ENCODE results near the gene FIGLA. TPM values are rescaled to one million over a fixed set of nuclear protein-coding genes. Genes with fewer than 3 reads are reported as not detected.
"Not testable (repeated sequence)": the region's sequence is repeated elsewhere in the genome, so short reads cannot be mapped to it uniquely, and the experiment has no call there.

The FIGLA gene
- total RNA-seq, 1 donor from 2014 or later, result not detected

DNA sequence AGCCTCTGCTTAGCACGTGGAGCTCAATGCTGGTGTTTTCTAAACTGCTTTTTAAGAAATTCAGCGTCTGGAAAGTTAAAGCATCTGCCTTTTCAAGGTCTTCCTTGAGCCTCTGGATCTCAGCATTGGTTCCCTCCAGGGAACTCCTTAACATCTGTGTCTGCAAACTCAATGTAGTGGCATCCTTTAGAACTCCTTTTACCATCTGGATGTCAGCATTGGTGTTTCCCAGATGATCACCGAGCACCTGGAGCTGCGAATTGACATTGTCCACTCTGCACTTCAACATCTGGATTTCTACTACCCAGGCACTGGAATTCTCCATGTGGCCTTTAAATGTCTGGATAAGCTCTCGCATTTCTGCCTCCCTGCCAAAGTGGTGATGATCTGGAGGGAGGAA lies 26.3 kb upstream of the FIGLA start:
- intact Hi-C loops (cut with DNase I), result no loop called here

DNA sequence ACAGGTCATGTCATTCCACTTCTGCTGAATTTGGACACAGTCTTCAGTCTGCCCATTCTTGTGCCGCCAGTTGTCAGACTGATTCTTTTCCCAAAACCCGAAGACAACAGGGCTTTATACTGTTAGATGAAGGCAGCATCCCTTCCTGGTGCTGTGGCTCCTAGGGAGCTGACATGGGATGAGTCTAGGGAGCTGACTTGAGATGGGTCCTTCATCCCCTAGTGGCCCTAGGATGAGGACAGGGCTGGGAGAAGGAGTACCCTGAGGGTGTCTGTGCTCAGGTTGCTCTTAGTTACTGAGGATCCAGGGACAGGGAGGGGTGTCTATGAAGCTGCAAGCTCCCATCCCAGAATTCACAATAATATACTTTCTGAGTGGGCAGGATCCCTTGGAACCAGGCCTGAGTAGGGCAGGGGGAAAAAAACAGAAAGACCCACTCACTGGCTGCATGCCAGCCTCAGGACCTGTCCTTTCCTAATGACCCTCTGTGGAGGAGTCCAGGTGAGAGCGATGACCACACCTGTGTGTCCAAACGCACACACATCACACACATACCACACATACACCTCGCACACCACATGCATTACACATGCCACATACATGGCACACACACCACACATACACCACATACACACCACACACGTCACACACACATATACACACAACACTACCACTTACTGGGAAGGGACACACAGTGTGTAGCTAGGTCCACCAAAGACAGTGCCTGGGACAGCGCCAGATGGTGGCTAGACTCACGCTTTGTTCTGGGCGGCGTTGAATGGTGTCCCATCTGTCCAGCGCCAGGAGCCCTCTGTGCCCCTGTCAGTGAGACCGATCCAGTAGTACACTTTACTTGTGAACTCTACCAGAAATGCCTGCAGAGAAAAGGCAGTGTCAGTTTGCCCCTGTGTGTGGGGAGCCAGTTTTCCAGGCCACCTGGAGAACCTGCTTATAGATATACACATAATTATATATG lies 18.8 kb upstream of the FIGLA start:
- no peak for DNase-seq (ENCODE audit: low spot score)
- intact Hi-C loops (cut with DNase I), result no loop called here

More for the DNA sequence above, 26.3 kb upstream of the FIGLA start:
- DNase-seq (ENCODE audit: low spot score), result no peak

DNA sequence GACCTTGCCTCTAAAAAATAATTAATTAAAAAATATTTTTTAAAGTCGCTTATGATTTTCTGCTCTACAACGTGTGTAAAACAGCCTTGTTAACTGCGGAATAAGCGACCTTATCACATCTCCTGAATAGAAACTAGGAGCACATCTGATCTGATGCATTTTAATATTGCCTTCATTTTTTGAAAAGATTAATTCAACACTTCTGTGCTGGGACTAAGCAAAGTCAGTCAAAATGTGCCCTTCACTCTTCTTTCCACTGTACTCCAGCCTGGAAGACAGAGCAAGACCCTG lies 17.3 kb upstream of the FIGLA start:
- DNase-seq (ENCODE audit: low spot score), result no peak
- intact Hi-C loops (cut with DNase I), result no loop called here

DNA sequence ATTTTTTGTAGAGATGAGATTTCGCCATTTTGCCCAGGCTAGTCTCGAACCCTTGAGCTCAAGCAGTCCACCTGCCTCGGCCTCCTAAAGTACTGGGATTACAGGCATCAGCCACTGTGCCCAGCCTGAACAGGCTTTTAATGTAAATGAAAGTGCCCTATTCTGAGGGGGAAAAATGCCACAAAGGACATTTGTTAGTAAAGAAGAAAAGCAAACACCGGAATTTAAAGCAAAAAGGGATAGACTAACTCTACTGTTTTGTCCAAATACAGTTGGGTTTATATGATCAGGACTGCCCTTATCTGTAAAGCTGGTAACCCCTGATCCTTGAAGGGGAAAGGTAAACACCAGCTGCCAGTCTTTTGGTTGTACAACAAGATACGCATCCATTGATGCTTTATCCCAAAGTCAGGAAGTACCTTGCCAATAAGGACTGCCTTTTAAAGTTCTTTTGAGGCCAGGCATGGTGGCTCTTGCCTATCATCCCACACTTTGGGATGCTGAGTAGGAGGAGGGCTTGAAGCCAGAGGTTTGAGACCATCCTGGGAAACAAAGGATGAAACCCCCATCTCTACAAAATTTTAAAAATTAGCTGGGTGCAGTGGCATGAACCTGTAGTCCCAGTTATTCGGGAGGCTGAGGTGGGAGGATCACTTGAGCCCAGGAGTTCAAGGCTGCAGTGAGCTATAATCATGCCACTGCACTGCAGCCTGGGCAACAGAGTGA lies 16.8 kb upstream of the FIGLA start:
- no peak for DNase-seq (ENCODE audit: low spot score)
- intact Hi-C loops (cut with DNase I), result no loop called here

DNA sequence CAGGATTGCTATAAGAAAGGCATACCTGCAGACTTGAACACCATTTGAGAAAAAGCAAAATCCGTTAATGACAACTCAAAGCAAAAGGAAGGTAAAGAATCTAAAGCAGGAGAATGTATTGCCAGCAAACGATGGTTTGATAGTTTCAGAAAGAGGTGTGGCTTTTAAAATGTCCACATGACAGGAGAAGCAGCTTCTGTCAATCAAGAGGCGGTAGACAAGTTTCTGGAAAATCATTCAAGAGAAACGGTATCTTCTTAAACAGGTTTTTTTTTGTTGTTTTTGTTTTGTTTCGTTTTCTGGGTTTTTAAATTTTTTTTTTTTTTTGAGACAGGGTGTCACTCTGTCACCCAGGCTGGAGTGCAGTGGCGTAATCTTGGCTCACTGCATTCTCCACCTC lies 16.2 kb upstream of the FIGLA start:
- intact Hi-C loops (cut with DNase I), result no loop called here
- no peak for DNase-seq (ENCODE audit: low spot score)

DNA sequence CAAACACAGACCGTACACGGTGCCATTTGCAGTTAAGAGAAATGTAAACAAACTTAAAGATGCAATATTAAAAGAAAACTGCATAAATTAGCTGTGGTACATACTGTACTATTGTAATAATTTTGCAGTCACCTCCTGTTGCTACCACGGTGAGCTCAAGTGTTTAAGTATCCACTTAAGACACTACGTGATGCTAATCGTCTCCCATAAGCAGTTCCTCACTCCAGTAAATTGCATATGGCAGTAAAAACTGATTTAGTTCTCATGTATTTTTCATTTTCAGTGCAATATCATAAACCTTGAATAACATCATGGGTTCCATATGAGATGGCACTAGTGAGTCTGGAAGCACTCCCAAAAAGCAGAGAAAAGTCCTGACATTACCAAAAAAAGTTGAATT lies 15.6 kb upstream of the FIGLA start:
- no peak for DNase-seq (ENCODE audit: low spot score)
- intact Hi-C loops (cut with DNase I), result no loop called here

DNA sequence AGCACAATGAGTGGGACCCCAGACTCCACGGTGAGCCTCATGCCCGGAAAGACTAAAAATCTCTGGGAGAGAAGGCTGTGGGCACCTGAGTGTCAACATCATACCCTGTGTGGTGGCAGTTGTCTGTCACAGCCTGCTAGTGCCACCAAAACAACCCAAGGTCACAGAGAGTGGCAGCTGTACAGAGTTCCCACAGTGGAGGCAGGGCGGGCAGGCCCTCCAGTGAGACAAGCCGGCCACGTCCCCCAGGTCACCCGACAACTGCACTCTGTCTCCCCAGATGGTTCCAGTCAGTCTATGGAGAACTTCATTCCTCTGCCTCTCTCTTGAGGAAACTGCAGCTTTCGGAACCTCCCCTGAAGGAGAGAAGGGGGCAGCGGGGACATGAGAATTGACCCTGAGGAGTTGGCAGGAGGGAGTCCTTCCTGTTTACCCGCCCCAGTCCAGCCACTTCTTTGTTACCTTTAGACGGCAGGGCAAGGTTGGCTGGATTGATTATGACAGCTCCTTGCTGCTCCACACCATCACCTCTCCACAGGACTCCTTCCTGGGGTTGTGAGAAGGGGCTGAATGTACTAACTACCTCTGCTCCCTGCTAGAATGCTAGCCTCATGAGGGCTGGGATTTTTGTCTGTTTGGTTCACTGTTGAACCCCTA lies 11.3 kb upstream of the FIGLA start:
- DNase-seq (ENCODE audit: low spot score), result no peak
- intact Hi-C loops (cut with DNase I), result no loop called here

DNA sequence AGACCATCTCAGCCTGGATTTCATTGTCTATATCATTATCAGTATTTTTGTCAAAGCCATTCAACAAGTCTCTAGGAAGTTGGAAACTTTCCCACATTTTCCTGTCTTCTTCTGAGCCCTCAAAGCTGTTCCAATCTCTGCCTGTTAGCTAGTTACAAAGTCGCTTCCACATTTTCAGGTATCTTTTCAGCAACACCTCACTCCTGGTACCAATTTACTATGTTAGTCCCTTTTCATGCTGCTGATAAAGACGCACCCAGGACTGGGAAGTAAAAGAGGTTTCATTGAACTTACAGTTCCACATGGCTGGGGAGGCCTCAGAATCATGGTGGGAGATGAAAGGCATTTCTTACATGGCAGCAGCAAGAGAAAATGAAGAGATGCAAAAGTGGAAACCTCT lies 9.3 kb upstream of the FIGLA start:
- DNase-seq (ENCODE audit: low spot score), result no peak
- intact Hi-C loops (cut with DNase I), result no loop called here

DNA sequence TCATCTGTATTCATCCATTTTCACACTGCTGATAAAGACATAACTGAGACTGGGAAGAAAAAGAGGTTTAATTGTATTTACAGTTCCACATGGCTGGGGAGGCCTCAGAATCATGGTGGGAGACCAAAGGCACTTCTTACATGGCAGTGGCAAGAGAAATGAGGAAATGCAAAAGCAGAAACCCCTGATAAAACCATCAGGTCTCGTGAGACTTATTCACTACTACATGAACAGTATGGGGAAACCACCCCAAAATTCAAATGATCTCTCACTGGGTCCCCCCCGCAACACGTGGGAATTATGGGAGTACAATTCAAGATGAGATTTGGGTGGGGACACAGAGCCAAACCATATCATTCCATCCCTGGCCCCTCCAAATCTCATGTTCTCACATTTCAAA lies 7.6 kb upstream of the FIGLA start:
- intact Hi-C loops (cut with DNase I), result not testable (repeated sequence)

DNA sequence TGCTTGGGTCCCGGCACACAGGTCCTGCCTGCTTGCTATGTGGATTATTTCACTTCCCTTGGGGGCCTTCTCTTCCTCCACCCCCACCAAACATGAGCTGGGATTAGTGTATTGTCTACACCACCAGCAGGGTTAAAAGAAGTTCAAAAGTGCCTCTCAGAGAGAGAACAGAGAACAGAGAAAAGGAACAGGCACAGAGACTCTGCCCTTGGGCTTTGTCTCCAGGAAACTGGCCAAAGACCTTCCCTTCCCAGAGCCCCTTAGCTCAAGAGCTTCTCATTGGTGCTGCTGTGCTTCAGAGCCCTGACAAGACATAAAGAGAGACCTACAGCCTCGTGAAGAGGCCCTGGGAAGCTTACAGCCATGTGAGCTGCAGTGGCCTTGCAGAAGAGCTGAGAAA lies 7.1 kb upstream of the FIGLA start:
- DNase-seq (ENCODE audit: low spot score), result no peak
- intact Hi-C loops (cut with DNase I), result no loop called here

More for the DNA sequence above, 7.6 kb upstream of the FIGLA start:
- not testable (repeated sequence) for DNase-seq (ENCODE audit: low spot score)

DNA sequence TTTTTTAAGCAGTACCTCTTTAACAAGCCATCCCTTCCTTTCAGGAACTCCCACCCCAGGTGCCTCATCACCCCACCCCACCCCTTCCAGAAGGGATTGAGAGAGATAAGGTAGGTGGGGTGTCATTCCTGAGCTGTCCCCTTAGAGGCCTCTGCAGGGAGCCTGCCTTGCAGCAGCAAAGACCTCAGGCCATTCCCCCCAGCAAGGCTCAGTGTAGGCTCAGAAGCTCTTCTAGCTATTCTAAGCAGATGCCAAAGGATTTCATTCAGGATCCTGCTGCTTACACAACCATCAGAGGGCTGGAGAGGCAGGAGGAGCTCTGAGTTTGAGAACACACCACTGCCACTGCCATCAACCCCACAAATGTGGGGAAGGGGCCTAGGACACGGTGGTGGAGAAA lies 5.8 kb upstream of the FIGLA start:
- intact Hi-C loops (cut with DNase I), result no loop called here
- no peak for DNase-seq (ENCODE audit: low spot score)

DNA sequence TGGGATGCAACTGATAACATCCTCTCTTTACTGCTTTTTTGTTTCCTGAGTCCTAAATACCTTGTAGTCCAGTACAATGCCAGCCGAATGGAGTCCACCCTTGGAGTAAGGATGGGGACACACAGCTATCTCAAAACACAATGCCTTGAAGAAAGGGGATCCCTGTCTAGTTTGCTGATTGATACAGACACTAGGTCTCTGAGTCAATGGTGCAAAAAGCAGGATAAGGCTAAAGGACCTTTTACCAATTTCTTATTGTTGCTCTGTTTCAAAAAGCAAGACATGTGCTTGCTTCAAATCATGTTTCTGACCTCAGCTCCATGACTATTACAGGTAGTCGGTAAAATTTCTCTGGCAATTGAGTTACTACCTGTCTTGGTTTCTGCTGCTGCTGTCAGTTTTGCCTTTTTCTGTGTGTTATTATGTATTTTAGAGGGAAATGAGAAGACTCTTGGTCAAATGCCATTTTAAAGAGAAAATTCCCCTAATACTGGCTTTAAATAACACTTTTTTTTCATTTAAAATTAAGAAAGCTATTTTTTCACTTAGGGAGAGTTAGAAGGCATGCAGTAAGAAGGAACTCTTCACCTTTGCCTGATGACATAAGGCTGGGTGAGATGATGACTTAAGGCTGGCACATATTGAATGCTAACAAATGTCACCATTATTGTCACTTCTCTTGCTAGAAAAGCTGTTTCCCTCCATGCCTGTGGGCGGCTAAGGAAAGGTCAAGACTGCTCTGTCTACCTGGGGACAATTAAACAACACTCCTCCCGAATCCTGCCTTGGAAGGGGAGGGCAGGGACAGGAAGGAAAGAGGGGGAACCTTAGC lies 4.9 kb upstream of the FIGLA start:
- intact Hi-C loops (cut with DNase I), result no loop called here
- no peak for DNase-seq (ENCODE audit: low spot score)

DNA sequence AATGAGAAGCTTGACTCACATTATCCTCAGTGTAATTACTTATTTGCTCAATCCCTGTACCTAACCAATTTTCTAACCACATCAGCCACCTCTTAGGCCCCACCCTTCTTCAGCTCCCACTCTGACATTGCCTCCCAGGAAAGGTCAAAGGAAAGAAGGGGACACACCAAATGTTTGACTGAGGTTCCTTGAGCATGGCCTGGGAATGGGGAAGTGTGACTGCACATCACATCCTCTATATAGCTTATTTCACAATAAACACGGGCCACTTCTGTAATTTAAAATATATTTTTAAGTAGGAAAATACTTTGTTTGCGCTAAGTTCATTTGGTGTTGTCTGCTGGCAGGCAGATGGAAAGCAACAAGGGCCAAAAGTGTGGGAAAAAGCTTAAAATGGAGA lies 3.0 kb upstream of the FIGLA start:
- intact Hi-C loops (cut with DNase I), result loop anchor here (5.0 kb wide), 1 partner anchor 154 kb away; no protein-coding TSS in a partner anchor
- DNase-seq (ENCODE audit: low spot score), result no peak

DNA sequence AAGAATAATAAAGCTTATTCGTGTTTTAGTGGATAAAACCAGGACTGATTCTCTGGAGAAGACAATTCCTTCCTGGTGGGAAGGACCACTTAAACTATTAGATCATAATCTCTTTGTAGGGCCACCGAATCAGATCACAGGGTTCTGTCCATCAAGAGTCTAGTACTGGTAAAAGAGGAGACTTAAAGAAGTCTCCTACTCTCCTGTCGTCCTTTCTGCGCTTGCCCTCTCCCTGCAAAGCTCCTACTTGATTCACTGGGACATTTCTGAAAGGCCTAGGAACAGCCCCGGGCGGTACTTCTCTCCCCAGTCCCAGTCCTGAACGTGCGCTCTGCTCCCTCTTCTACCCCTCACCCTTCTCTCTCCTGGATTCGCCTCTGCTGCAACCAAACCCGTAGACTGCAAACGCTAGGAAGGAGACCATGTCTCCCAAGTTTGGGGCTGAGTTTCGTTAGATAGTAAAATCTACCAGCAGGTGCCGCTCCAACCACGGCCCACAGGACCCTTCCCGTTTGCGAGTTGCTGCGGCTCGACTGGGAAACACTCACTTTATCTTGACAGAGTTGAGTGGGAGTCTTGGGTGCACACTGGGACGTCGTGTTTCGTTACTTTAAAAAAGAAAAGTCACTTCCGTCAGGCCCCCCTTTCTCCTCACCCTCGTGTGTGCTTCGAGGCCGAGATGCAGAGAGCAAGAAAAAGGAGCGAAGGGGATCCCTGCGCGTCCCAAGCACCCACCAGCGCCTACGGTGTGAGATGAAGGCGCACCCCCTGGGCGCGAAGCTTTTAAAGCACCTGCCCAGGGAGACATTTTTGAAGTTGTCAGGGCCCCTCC lies 923 bp downstream of the FIGLA start:
- intact Hi-C loops (cut with DNase I), result loop anchor here (5.0 to 10.0 kb wide), 3 partner anchors 132 to 158 kb away; no protein-coding TSS in a partner anchor
- no peak for DNase-seq (ENCODE audit: low spot score)

DNA sequence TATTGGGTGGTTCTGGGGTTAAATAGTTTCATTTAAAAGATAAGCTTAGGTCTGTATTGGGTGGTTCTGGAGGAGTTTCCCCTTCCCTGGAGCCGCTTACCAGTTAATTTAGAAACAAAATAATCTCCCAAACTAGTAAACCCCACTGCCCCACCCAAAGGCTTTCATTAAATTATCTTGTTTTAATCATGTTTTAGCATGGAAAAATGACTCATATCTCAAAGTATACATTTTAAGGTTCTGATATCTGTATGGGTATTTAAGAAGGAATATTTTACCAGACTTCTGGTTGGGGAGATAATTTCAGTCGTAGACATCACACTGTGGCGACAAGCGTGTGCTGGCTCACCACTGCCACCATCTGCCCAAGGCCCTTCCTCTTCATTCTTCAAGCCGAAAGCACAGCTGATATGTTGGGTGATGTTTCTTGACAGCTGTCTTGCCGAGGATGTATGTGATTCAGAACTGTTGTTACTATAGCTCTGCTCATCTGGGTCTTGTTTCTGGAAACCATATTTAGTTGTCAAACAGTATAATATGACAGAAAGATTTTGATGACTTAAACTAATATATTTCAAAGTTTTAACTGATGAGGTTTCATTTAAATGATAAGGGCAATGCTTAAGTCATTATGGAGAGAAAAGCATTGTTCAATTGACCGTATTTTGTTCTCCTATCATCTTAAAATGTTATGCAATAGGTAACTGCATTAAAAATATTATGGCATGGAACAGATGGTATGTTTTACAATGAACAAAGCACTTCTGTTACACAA lies 5.1 kb downstream of the FIGLA start:
- intact Hi-C loops (cut with DNase I), result loop anchor here (5.0 to 10.0 kb wide), 2 partner anchors 128 to 139 kb away; no protein-coding TSS in a partner anchor
- no peak for DNase-seq (ENCODE audit: low spot score)

DNA sequence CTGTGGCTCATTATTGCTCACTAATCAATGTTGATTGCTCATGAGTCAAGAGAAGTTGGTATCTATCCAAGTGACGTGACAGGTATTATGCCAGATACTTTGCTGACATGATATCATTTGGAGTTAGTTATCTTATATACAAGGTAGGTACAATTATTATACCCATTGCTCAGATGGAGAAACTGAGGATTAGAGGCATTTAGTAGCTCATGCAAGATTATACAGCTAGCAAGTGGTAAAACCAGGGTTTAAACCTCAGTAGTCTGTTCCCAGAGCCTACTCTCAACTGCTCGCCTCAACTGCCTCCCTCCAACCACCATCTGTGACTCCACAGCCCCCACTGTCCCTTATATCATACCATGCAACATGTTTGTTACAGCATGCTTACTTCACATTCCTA lies 6.1 kb downstream of the FIGLA start:
- no peak for DNase-seq (ENCODE audit: low spot score)
- intact Hi-C loops (cut with DNase I), result loop anchor here (10.0 kb wide), 1 partner anchor 140 kb away; no protein-coding TSS in a partner anchor

DNA sequence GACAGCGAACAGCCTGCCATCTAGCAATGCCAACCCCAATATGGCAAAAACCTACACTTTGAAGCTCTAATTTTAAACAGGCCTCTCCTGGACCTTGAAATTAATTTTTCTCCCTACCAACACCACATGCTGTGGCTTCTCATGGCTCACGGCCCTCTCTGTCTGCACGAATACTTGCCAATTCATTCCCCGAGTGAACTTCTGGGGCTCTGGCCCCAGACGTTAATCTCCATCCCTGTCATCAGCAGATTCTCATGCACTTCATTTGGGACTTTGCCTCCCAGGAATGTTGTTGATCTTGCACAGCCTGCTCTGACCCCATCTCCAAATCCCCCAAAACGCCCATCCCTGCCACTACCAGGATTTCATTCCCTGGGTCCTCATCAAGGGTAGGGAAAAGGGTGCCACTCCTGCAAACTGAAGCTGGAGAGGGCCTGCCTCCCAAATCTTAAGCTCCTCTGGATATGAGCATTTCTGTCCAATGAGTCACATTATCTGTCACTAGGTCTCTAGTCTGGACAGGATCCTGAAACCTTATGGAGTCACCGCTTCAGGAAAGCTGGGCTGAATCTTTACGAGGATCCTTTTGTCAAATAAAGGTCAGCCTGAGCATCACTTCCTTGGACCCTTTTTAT lies 10.4 kb downstream of the FIGLA start:
- intact Hi-C loops (cut with DNase I), result loop anchor here (10.0 kb wide), 1 partner anchor 145 kb away; no protein-coding TSS in a partner anchor
- no peak for DNase-seq (ENCODE audit: low spot score)

All from cardiac septum (tissue), 1 donor.